GM12878 (cell line): Measurements from ENCODE around the gene ABCC4. TPM values are rescaled to one million over a fixed set of nuclear protein-coding genes. Genes with fewer than 3 reads are reported as not detected.

ENCODE experiments used
- ATAC-seq: fragments of 200-7000 bp; cut with Tn5 transposase; 3 replicates; pipeline ENCODE4 v1.9.1; 2020; ENCODE audit warnings: mild to moderate bottlenecking, moderate library complexity
- BruUV-seq: library from RNA; stranded (reverse); fragments of 400-500 nt; replicated peaks from 2 replicates; lab custom pipeline; 2021; lab: Mats Ljungman, UMichigan
- CTCF ChIA-PET: fragments of 300-600 bp; sonication (Branson Sonifier 250); formaldehyde crosslinking; extraction: SDS; loops from one replicate; lab custom pipeline; 2021; ENCODE audit warnings: inconsistent platforms; lab: Yijun Ruan, JAX
- POLR2A ChIA-PET: fragments of 350-600 bp; formaldehyde crosslinking; extraction: SDS; loops from one replicate; lab custom pipeline; 2021; ENCODE audit warnings: inconsistent platforms; lab: Charles Lee
- RAD21 ChIA-PET: fragments of 300-600 bp; sonication (Branson Sonifier 250); formaldehyde crosslinking; loops from one replicate; lab custom pipeline; 2023; ENCODE audit warnings: antibody characterized with exemption; ENCODE audit not compliant: unreplicated experiment; lab: Charles Lee
- SMC1A ChIA-PET: fragments of 300-600 bp; sonication (Branson Sonifier 250); formaldehyde crosslinking; loops from one replicate; lab custom pipeline; 2023; ENCODE audit not compliant: unreplicated experiment, uncharacterized antibody; lab: Charles Lee
- DNase-seq: peaks from one replicate; pipeline ENCODE4 v3.0.0-alpha.2; 2011; ENCODE audit warnings: low read depth, low spot score
- FAIRE-seq: peaks from 3 replicates; lab custom pipeline; 2011; peaks lifted over from hg19 to GRCh38; lab: Jason Lieb, UNC
- H2AFZ ChIP-seq: 2 replicates; pipeline ENCODE4 v1.6.0; 2011; ENCODE audit warnings: low read depth, low read length, control low read depth; ENCODE audit not compliant: control insufficient read depth
- H3K27ac ChIP-seq: 2 replicates; pipeline ENCODE4 v1.5.1; 2011; ENCODE audit warnings: control low read depth; ENCODE audit not compliant: control insufficient read depth, insufficient read depth
- H3K27me3 ChIP-seq, 2 experiments: replicated peaks in 1 of 2; 2 replicates each; pipeline versions ENCODE4 v1.6.0 to v1.6.1; 2011; ENCODE audit warnings: low read length in 1 of 2; ENCODE audit not compliant: control insufficient read depth in 2 of 2, insufficient read depth in 2 of 2
- H3K36me3 ChIP-seq, 2 experiments: 2 replicates each; pipeline ENCODE4 v1.5.1; 2011; ENCODE audit warnings: low read length in 1 of 2; ENCODE audit not compliant: control insufficient read depth in 2 of 2, insufficient read depth in 2 of 2
- H3K4me1 ChIP-seq: 2 replicates; pipeline ENCODE4 v1.6.1; 2011; ENCODE audit warnings: mild to moderate bottlenecking, low read length, moderate library complexity, mixed read lengths; ENCODE audit not compliant: control insufficient read depth, insufficient read depth
- H3K4me2 ChIP-seq: 2 replicates; pipeline ENCODE4 v1.6.0; 2011; ENCODE audit warnings: control low read depth; ENCODE audit not compliant: control insufficient read depth, insufficient read depth
- H3K4me3 ChIP-seq: fragments of 200-600 bp; sonication (generic); 2 replicates; pipeline ENCODE4 v1.5.1; 2016
- H3K79me2 ChIP-seq: 2 replicates; pipeline ENCODE4 v1.6.0; 2011; ENCODE audit warnings: low read length; ENCODE audit not compliant: control insufficient read depth, insufficient read depth
- H3K9ac ChIP-seq: 2 replicates; pipeline ENCODE4 v1.8.0; 2011; ENCODE audit warnings: low read length, control low read depth, mixed read lengths; ENCODE audit not compliant: control insufficient read depth, insufficient read depth
- H3K9me3 ChIP-seq: replicated peaks from 3 replicates; pipeline ENCODE4 v1.5.1; 2011; ENCODE audit warnings: mild to moderate bottlenecking, low read length; ENCODE audit not compliant: control insufficient read depth, insufficient read depth
- H4K20me1 ChIP-seq: 2 replicates; pipeline ENCODE4 v1.6.0; 2011; ENCODE audit not compliant: control insufficient read depth, insufficient read depth
- ATF7 ChIP-seq: fragments of 450-650 bp; IDR thresholded peaks from 2 replicates; pipeline ENCODE4 v1.6.1; 2016; ENCODE audit warnings: low read depth, mild to moderate bottlenecking
- CREM ChIP-seq: IDR thresholded peaks from 2 replicates; pipeline ENCODE4 v1.6.1; 2014; ENCODE audit warnings: antibody characterized with exemption, low read depth
- FOXK2 ChIP-seq: fragments of 450-650 bp; IDR thresholded peaks from 2 replicates; pipeline ENCODE4 v1.6.1; 2017; ENCODE audit warnings: mild to moderate bottlenecking, moderate library complexity
- JUNB ChIP-seq: IDR thresholded peaks from 2 replicates; pipeline ENCODE4 v1.6.1; 2016; ENCODE audit warnings: antibody characterized with exemption, mild to moderate bottlenecking
- MYB ChIP-seq: fragments of 150-350 bp; IDR thresholded peaks from 2 replicates; pipeline ENCODE4 v1.6.1; 2014; ENCODE audit warnings: mild to moderate bottlenecking, low read depth, low read length, borderline replicate concordance
- TCF12 ChIP-seq: IDR thresholded peaks from 2 replicates; pipeline ENCODE4 v1.6.1; 2011; ENCODE audit warnings: low read depth, mild to moderate bottlenecking, low read length
- ZNF207 ChIP-seq: fragments of 450-650 bp; IDR thresholded peaks from 2 replicates; pipeline ENCODE4 v1.6.1; 2014; ENCODE audit warnings: antibody characterized with exemption, mild to moderate bottlenecking, borderline replicate concordance
- WGBS: methylation state at CpG from one replicate; pipeline ENCODE4 v1.1.6; 2016; ENCODE audit warnings: low lambda C conversion rate; ENCODE audit not compliant: insufficient replicate concordance, insufficient coverage; ENCODE audit errors: missing lambda C conversion rate; 5-methylcytosine and 5-hydroxymethylcytosine counted together
- in situ Hi-C: fragments of 300-500 bp; cut with MboI; formaldehyde crosslinking; loops from 9 replicates; pipeline ENCODE4 v1.14.3; 2018; ENCODE audit warnings: mixed read lengths
- intact Hi-C: fragments of 100-400 bp; cut with micrococcal nuclease; formaldehyde crosslinking; loops from one replicate; pipeline ENCODE4 v1.14.2; 2022; ENCODE audit not compliant: unreplicated experiment
- polyA plus RNA-seq, 11 experiments: library from polyadenylated mRNA; depleted of rRNA in 4 of 11; unstranded in 6 of 11; stranded (reverse) in 5 of 11; fragments of >200 nt; fragmentation: Nextera tagmentation in 4 of 11; fragmentation: Illumina TruSeq in 1 of 11; extraction: Ambion mirVana in 4 of 11; extraction: Trizol in 1 of 11; gene quantifications; 1 replicate in 1 of 11; 2 replicates in 10 of 11; pipeline versions ENCODE4 v1.2.1 to v1.2.3, GENCODE V29; 2011 to 2016; ENCODE audit warnings: inconsistent platforms in 2 of 11, missing spikeins in 2 of 11, low read depth in 1 of 11
- total RNA-seq, 4 experiments: library from RNA; depleted of rRNA in 3 of 4; stranded (reverse); fragments of >200 nt in 3 of 4; fragmentation: Illumina TruSeq in 1 of 4; extraction: Trizol in 1 of 4; gene quantifications; 2 replicates each; pipeline versions ENCODE4 v1.2.1 to v1.2.3, GENCODE V29; 2013 to 2021
- TF ChIP-seq, protein P1 (sequence below): fragments of 450-650 bp; IDR thresholded peaks from 2 replicates; pipeline ENCODE4 v1.6.1; 2017; ENCODE audit warnings: mild to moderate bottlenecking
- TF ChIP-seq, protein P2 (sequence below): IDR thresholded peaks from 2 replicates; pipeline ENCODE4 v1.6.1; 2012; ENCODE audit warnings: low read depth, low read length, improper control_type of control experiment

Gene ABCC4
- total and polyA plus RNA-seq, 10 of the 15 experiments (the other 5 are each of a cell fraction or from before 2014, with no cell fraction given), result 7.2 to 44.4 (median 24.1) TPM

- BruUV-seq, result no TSS peak
- 0 out of 2 replicates have a peak, but pooled peaks have one; percentile 9 for TF ChIP-seq JUNB
- no peak for TF ChIP-seq TCF12
- no peak overlapping the region for H3K4me2 ChIP-seq
- H3K9ac ChIP-seq, result no peak overlapping the region
- ChIA-PET RAD21 (interaction anchor here (4.7 to 6.5 kb wide), 2 partner anchors 14 to 27 kb away, joined by 23 to 58 read pairs; no protein-coding TSS in a partner anchor), POLR2A (interaction anchor here (0.7 to 2.5 kb wide), 2 partner anchors 25 to 43 kb away, joined by 4 to 7 read pairs; no protein-coding TSS in a partner anchor), CTCF (interaction anchor here (0.8 to 1.0 kb wide), 2 partner anchors 13 to 25 kb away, joined by 3 read pairs; no protein-coding TSS in a partner anchor), SMC1A (interaction anchor here (0.9 to 10.2 kb wide), 3 partner anchors 15 to 43 kb away, joined by 3 to 109 read pairs (median 3); no protein-coding TSS in a partner anchor)
- peaks cover 50% of the 10 kb centered on the region for H3K4me1 ChIP-seq
- WGBS, result 95% methylated on average over 1 of the region's 1 CpG
- no peaks in the 10 kb centered on the region for H3K27me3 ChIP-seq
- in situ Hi-C loops, result no loop called here
- H2AFZ ChIP-seq, result no peak overlapping the region
- H3K36me3 ChIP-seq, result peaks cover 0 to 2% of the 10 kb centered on the region in 2 experiments; a peak in 2 of 4 replicates
- H3K27ac ChIP-seq, result peak overlapping the region; percentile 22; the same call in 1 of the 2 replicates
- no peaks in the 10 kb centered on the region for H4K20me1 ChIP-seq
- FAIRE-seq (no peak), ATAC-seq (no peak), DNase-seq (no peak)
- H3K79me2 ChIP-seq, result peaks cover 60% of the 10 kb centered on the region
- H3K9me3 ChIP-seq, result no peaks in the 10 kb centered on the region; the same call in 2 of the 3 replicates
- H3K4me3 ChIP-seq, result no peak overlapping the region
- intact Hi-C loops, result loop anchor here (1.0 to 5.0 kb wide), 2 partner anchors 27 to 128 kb away; no protein-coding TSS in a partner anchor
Observed at GRCh38 chr13:95254339-95254738, 46.9 kb downstream of the ABCC4 start.

- ATAC-seq (peak; percentile 40), FAIRE-seq (no peak), DNase-seq (no peak)
- Histone ChIP-seq H3K27ac (peak overlapping the region; percentile 59), H3K27me3 (no peaks in the 10 kb centered on the region), H3K9ac (no peak overlapping the region; the same call in 1 of the 2 replicates), H3K36me3 (peaks cover 0 to 2% of the 10 kb centered on the region in 2 experiments; a peak in 1 of 4 replicates), H3K4me3 (no peak overlapping the region), H3K9me3 (no peaks in the 10 kb centered on the region; the same call in 2 of the 3 replicates), H3K4me2 (peak overlapping the region; percentile 12), H4K20me1 (no peaks in the 10 kb centered on the region), H2AFZ (no peak overlapping the region), H3K79me2 (peaks cover 50% of the 10 kb centered on the region), H3K4me1 (peaks cover 37% of the 10 kb centered on the region)
- RAD21 ChIA-PET, result interaction anchor here (1.4 to 6.5 kb wide), 4 partner anchors 13 to 61 kb away, joined by 3 to 58 read pairs (median 14); no protein-coding TSS in a partner anchor
- SMC1A ChIA-PET, result interaction anchor here (1.4 to 10.2 kb wide), 3 partner anchors 12 to 45 kb away, joined by 6 to 109 read pairs (median 40); no protein-coding TSS in a partner anchor
- CTCF ChIA-PET, result interaction anchor here (1.0 to 1.3 kb wide), 2 partner anchors 8 to 31 kb away, joined by 3 to 4 read pairs; no protein-coding TSS in a partner anchor
- intact Hi-C loops (loop anchor here (5.0 kb wide), 1 partner anchor 129 kb away; no protein-coding TSS in a partner anchor), in situ Hi-C loops (no loop called here)
- no TSS peak for BruUV-seq
- POLR2A ChIA-PET, result interaction anchor here (2.5 to 3.0 kb wide), 2 partner anchors 26 to 44 kb away, joined by 7 to 20 read pairs; no protein-coding TSS in a partner anchor
- 42% methylated on average over 6 of the region's 6 CpGs for WGBS
- TF ChIP-seq FOXK2 (no peak), ZNF207 (no peak), CREM (no peak), ATF7 (no peak), MYB (no peak)
- TF ChIP-seq, protein P1, sequence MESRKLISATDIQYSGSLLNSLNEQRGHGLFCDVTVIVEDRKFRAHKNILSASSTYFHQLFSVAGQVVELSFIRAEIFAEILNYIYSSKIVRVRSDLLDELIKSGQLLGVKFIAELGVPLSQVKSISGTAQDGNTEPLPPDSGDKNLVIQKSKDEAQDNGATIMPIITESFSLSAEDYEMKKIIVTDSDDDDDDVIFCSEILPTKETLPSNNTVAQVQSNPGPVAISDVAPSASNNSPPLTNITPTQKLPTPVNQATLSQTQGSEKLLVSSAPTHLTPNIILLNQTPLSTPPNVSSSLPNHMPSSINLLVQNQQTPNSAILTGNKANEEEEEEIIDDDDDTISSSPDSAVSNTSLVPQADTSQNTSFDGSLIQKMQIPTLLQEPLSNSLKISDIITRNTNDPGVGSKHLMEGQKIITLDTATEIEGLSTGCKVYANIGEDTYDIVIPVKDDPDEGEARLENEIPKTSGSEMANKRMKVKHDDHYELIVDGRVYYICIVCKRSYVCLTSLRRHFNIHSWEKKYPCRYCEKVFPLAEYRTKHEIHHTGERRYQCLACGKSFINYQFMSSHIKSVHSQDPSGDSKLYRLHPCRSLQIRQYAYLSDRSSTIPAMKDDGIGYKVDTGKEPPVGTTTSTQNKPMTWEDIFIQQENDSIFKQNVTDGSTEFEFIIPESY, result no peak
- TF ChIP-seq, protein P2, sequence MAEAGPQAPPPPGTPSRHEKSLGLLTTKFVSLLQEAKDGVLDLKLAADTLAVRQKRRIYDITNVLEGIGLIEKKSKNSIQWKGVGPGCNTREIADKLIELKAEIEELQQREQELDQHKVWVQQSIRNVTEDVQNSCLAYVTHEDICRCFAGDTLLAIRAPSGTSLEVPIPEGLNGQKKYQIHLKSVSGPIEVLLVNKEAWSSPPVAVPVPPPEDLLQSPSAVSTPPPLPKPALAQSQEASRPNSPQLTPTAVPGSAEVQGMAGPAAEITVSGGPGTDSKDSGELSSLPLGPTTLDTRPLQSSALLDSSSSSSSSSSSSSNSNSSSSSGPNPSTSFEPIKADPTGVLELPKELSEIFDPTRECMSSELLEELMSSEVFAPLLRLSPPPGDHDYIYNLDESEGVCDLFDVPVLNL, result no peak
Observed at GRCh38 chr13:95253033-95253432, 48.2 kb downstream of the ABCC4 start.
